HEK293 (cell line): Measurements from ENCODE around the gene FRZB.

ENCODE experiments used
- EGR2 ChIP-seq: fragments of 450-650 bp; formaldehyde crosslinking; IDR thresholded peaks from 2 replicates; pipeline ENCODE4 v1.5.1; 2016; ENCODE audit warnings: low read depth, missing biosample characterization, missing genetic modification characterization
- HOXA7 ChIP-seq: sonication (generic); formaldehyde crosslinking; IDR thresholded peaks from 2 replicates; pipeline ENCODE4 v1.8.1; 2022; ENCODE audit warnings: missing genetic modification reagents, borderline replicate concordance
- KLF17 ChIP-seq: fragments of 450-650 bp; formaldehyde crosslinking; IDR thresholded peaks from 2 replicates; pipeline ENCODE4 v1.5.1; 2016; ENCODE audit warnings: missing biosample characterization, missing genetic modification characterization
- MYNN ChIP-seq: fragments of 450-650 bp; formaldehyde crosslinking; IDR thresholded peaks from 2 replicates; pipeline ENCODE4 v1.5.1; 2016; ENCODE audit warnings: missing biosample characterization, missing genetic modification characterization, borderline replicate concordance
- PRDM1 ChIP-seq: fragments of 450-650 bp; formaldehyde crosslinking; IDR thresholded peaks from 2 replicates; pipeline ENCODE4; 2016; ENCODE audit warnings: missing biosample characterization, missing genetic modification characterization
- REPIN1 ChIP-seq: fragments of 450-650 bp; formaldehyde crosslinking; IDR thresholded peaks from 2 replicates; pipeline ENCODE4 v1.5.1; 2017; ENCODE audit warnings: missing biosample characterization, missing genetic modification characterization, low read depth
- SETDB1 ChIP-seq: IDR thresholded peaks from one replicate; pipeline ENCODE4 v1.6.1; 2017; ENCODE audit warnings: mild to moderate bottlenecking, low read length, moderate library complexity, mixed read lengths; ENCODE audit not compliant: insufficient read length
- YY2 ChIP-seq: fragments of 450-650 bp; formaldehyde crosslinking; IDR thresholded peaks from 2 replicates; pipeline ENCODE4 v1.5.1; 2016; ENCODE audit warnings: missing biosample characterization, missing genetic modification characterization
- ZBTB20 ChIP-seq: fragments of 450-650 bp; formaldehyde crosslinking; IDR thresholded peaks from 2 replicates; pipeline ENCODE4 v1.5.1; 2016; ENCODE audit warnings: missing biosample characterization, missing genetic modification characterization
- ZBTB44 ChIP-seq: fragments of 450-650 bp; IDR thresholded peaks from 2 replicates; pipeline ENCODE4 v1.5.1; 2018; ENCODE audit warnings: missing biosample characterization, mild to moderate bottlenecking, missing genetic modification characterization
- ZBTB48 ChIP-seq: fragments of 450-650 bp; formaldehyde crosslinking; IDR thresholded peaks from 2 replicates; pipeline ENCODE4 v1.5.1; 2016; ENCODE audit warnings: missing biosample characterization, missing genetic modification characterization
- ZBTB6 ChIP-seq: fragments of 450-650 bp; formaldehyde crosslinking; IDR thresholded peaks from 2 replicates; pipeline ENCODE4 v1.5.1; 2017; ENCODE audit warnings: missing biosample characterization, missing genetic modification characterization
- ZIC2 ChIP-seq: fragments of 450-650 bp; formaldehyde crosslinking; IDR thresholded peaks from 2 replicates; pipeline ENCODE4 v1.5.1; 2016; ENCODE audit warnings: missing biosample characterization, missing genetic modification characterization
- ZNF133 ChIP-seq: fragments of 450-650 bp; formaldehyde crosslinking; IDR thresholded peaks from 2 replicates; pipeline ENCODE4 v1.5.1; 2016; ENCODE audit warnings: missing biosample characterization, missing genetic modification characterization
- ZNF138 ChIP-seq: fragments of 450-650 bp; formaldehyde crosslinking; IDR thresholded peaks from 2 replicates; pipeline ENCODE4 v1.5.1; 2016; ENCODE audit warnings: missing biosample characterization, missing genetic modification characterization, borderline replicate concordance
- ZNF174 ChIP-seq: fragments of 450-650 bp; formaldehyde crosslinking; IDR thresholded peaks from 2 replicates; pipeline ENCODE4 v1.5.0; 2017; ENCODE audit warnings: missing biosample characterization, mild to moderate bottlenecking, missing genetic modification characterization
- ZNF239 ChIP-seq: fragments of 450-650 bp; formaldehyde crosslinking; IDR thresholded peaks from 2 replicates; pipeline ENCODE4 v1.5.1; 2016; ENCODE audit warnings: missing biosample characterization, missing genetic modification characterization
- ZNF324 ChIP-seq: fragments of 450-650 bp; formaldehyde crosslinking; IDR thresholded peaks from 2 replicates; pipeline ENCODE4 v1.5.1; 2016; ENCODE audit warnings: missing biosample characterization, missing genetic modification characterization
- ZNF354C ChIP-seq: fragments of 450-650 bp; formaldehyde crosslinking; IDR thresholded peaks from 2 replicates; pipeline ENCODE4 v1.5.1; 2016; ENCODE audit warnings: missing biosample characterization, missing genetic modification characterization, low read depth, borderline replicate concordance
- ZNF404 ChIP-seq: fragments of 450-650 bp; formaldehyde crosslinking; IDR thresholded peaks from 2 replicates; pipeline ENCODE4 v1.5.1; 2017; ENCODE audit warnings: missing biosample characterization, missing genetic modification characterization
- ZNF555 ChIP-seq: fragments of 450-650 bp; formaldehyde crosslinking; conservative IDR thresholded peaks from 2 replicates; pipeline ENCODE4 v1.5.1; 2017; ENCODE audit warnings: missing biosample characterization, mild to moderate bottlenecking, missing genetic modification characterization, inconsistent platforms
- ZNF777 ChIP-seq: fragments of 450-650 bp; formaldehyde crosslinking; IDR thresholded peaks from 2 replicates; pipeline ENCODE4 v1.5.1; 2017; ENCODE audit warnings: missing biosample characterization, missing genetic modification characterization, borderline replicate concordance
- ZSCAN16 ChIP-seq: fragments of 450-650 bp; formaldehyde crosslinking; IDR thresholded peaks from 2 replicates; pipeline ENCODE4 v1.5.1; 2016; ENCODE audit warnings: missing biosample characterization, missing genetic modification characterization
- ZXDB ChIP-seq: fragments of 450-650 bp; formaldehyde crosslinking; IDR thresholded peaks from 2 replicates; pipeline ENCODE4 v1.5.1; 2016; ENCODE audit warnings: missing biosample characterization, missing genetic modification characterization
- TF ChIP-seq, protein P1 (sequence below): fragments of 450-650 bp; formaldehyde crosslinking; IDR thresholded peaks from 2 replicates; pipeline ENCODE4 v1.5.1; 2016; ENCODE audit warnings: missing biosample characterization, missing genetic modification characterization, low read depth
- TF ChIP-seq, protein P2 (sequence below): fragments of 450-650 bp; formaldehyde crosslinking; IDR thresholded peaks from 2 replicates; pipeline ENCODE4 v1.5.1; 2017; ENCODE audit warnings: missing biosample characterization, mild to moderate bottlenecking, missing genetic modification characterization, moderate library complexity
- TF ChIP-seq, protein P3 (sequence below): fragments of 450-650 bp; formaldehyde crosslinking; IDR thresholded peaks from 2 replicates; pipeline ENCODE4 v1.5.1; 2016; ENCODE audit warnings: missing biosample characterization, missing genetic modification characterization
- TF ChIP-seq, protein P4 (sequence below): fragments of 450-650 bp; formaldehyde crosslinking; conservative IDR thresholded peaks from 2 replicates; pipeline ENCODE4 v1.5.1; 2016; ENCODE audit warnings: low read depth, missing biosample characterization, missing genetic modification characterization

The FRZB gene

DNA sequence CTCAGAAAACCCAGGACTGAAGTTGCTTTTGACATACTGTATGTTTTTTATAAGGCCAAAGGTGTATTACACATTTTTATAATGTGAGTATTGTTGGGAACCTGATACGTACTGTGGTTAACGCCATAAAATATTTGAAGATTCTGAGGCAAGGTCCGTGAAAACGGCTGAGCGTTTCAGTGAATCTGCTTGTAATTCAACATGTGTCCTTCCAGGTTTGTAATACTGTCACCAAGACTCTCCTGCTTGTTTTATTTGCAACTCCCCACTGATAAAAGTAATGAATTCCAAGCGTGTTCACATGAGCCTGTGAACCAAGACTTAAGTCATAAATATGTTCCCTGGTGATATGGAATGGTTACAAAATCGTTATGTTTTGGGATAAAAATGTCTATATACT is 23.9 kb upstream of the FRZB start (continued):
- TF ChIP-seq, protein P1, sequence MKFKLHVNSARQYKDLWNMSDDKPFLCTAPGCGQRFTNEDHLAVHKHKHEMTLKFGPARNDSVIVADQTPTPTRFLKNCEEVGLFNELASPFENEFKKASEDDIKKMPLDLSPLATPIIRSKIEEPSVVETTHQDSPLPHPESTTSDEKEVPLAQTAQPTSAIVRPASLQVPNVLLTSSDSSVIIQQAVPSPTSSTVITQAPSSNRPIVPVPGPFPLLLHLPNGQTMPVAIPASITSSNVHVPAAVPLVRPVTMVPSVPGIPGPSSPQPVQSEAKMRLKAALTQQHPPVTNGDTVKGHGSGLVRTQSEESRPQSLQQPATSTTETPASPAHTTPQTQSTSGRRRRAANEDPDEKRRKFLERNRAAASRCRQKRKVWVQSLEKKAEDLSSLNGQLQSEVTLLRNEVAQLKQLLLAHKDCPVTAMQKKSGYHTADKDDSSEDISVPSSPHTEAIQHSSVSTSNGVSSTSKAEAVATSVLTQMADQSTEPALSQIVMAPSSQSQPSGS (tag by site-specific recombination) = no peak
- TF ChIP-seq ZBTB48 = no peak
- no peak for TF ChIP-seq ZBTB20 (tag by site-specific recombination)
- no peak for TF ChIP-seq ZNF555 (tag by site-specific recombination)
- TF ChIP-seq ZNF133 (tag by site-specific recombination) = no peak
- no peak for TF ChIP-seq ZBTB6 (tag by site-specific recombination)
- TF ChIP-seq HOXA7 (CRISPR knock-in tag) = no peak
- no peak for TF ChIP-seq ZNF404 (tag by site-specific recombination)
- no peak for TF ChIP-seq ZNF777 (tag by site-specific recombination)
- TF ChIP-seq ZBTB44 (tag by site-specific recombination) = peak; percentile 28; the same call in 1 of the 2 replicates
- no peak for TF ChIP-seq EGR2
- TF ChIP-seq, protein P2, sequence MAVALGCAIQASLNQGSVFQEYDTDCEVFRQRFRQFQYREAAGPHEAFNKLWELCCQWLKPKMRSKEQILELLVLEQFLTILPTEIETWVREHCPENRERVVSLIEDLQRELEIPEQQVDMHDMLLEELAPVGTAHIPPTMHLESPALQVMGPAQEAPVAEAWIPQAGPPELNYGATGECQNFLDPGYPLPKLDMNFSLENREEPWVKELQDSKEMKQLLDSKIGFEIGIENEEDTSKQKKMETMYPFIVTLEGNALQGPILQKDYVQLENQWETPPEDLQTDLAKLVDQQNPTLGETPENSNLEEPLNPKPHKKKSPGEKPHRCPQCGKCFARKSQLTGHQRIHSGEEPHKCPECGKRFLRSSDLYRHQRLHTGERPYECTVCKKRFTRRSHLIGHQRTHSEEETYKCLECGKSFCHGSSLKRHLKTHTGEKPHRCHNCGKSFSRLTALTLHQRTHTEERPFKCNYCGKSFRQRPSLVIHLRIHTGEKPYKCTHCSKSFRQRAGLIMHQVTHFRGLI = no peak
- 0 out of 2 replicates have a peak, but pooled peaks have one; percentile 12 for TF ChIP-seq ZXDB
- no peak for TF ChIP-seq ZSCAN16 (tag by site-specific recombination)
- TF ChIP-seq PRDM1 (tag by site-specific recombination) = no peak
- no peak for TF ChIP-seq ZNF324
- no peak for TF ChIP-seq ZNF174 (tag by site-specific recombination)
- no peak for TF ChIP-seq KLF17 (tag by site-specific recombination)
- TF ChIP-seq ZNF239 = no peak
- no peak for TF ChIP-seq ZNF138
- TF ChIP-seq ZNF354C (tag by site-specific recombination) = no peak
- TF ChIP-seq REPIN1 (tag by site-specific recombination) = no peak
- no peak for TF ChIP-seq YY2
- no peak for TF ChIP-seq MYNN (tag by site-specific recombination)
- TF ChIP-seq, protein P3, sequence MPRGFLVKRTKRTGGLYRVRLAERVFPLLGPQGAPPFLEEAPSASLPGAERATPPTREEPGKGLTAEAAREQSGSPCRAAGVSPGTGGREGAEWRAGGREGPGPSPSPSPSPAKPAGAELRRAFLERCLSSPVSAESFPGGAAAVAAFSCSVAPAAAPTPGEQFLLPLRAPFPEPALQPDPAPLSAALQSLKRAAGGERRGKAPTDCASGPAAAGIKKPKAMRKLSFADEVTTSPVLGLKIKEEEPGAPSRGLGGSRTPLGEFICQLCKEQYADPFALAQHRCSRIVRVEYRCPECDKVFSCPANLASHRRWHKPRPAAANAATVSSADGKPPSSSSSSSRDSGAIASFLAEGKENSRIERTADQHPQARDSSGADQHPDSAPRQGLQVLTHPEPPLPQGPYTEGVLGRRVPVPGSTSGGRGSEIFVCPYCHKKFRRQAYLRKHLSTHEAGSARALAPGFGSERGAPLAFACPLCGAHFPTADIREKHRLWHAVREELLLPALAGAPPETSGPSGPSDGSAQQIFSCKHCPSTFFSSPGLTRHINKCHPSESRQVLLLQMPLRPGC (tag by site-specific recombination) = no peak
- TF ChIP-seq, protein P4, sequence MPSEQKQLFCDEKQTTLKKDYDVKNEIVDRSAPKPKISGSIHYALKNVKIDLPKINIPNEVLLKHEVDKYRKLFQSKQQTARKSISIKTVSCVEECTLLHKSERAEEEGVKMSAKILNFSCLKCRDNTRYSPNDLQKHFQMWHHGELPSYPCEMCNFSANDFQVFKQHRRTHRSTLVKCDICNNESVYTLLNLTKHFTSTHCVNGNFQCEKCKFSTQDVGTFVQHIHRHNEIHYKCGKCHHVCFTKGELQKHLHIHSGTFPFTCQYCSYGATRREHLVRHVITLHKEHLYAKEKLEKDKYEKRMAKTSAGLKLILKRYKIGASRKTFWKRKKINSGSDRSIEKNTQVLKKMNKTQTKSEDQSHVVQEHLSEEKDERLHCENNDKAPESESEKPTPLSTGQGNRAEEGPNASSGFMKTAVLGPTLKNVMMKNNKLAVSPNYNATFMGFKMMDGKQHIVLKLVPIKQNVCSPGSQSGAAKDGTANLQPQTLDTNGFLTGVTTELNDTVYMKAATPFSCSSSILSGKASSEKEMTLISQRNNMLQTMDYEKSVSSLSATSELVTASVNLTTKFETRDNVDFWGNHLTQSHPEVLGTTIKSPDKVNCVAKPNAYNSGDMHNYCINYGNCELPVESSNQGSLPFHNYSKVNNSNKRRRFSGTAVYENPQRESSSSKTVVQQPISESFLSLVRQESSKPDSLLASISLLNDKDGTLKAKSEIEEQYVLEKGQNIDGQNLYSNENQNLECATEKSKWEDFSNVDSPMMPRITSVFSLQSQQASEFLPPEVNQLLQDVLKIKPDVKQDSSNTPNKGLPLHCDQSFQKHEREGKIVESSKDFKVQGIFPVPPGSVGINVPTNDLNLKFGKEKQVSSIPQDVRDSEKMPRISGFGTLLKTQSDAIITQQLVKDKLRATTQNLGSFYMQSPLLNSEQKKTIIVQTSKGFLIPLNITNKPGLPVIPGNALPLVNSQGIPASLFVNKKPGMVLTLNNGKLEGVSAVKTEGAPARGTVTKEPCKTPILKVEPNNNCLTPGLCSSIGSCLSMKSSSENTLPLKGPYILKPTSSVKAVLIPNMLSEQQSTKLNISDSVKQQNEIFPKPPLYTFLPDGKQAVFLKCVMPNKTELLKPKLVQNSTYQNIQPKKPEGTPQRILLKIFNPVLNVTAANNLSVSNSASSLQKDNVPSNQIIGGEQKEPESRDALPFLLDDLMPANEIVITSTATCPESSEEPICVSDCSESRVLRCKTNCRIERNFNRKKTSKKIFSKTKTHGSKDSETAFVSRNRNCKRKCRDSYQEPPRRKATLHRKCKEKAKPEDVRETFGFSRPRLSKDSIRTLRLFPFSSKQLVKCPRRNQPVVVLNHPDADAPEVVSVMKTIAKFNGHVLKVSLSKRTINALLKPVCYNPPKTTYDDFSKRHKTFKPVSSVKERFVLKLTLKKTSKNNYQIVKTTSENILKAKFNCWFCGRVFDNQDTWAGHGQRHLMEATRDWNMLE (tag by site-specific recombination) = no peak
- peak; percentile 47 for TF ChIP-seq ZIC2 (tag by site-specific recombination)
- no peak for TF ChIP-seq SETDB1
